GM12878 (cell line): ENCODE measurements around the gene RAB22A. TPM values are rescaled to one million over a fixed set of nuclear protein-coding genes. Genes with fewer than 3 reads are reported as not detected.
A peak's percentile ranks its signal among the peaks of the same experiment; 100 is the strongest.

Experiments used
- ATAC-seq: fragments of 200-7000 bp; cut with Tn5 transposase; 3 replicates; pipeline ENCODE4 v1.9.1; 2020; ENCODE audit warnings: mild to moderate bottlenecking, moderate library complexity
- BruUV-seq: library from RNA; stranded (reverse); fragments of 400-500 nt; replicated peaks from 2 replicates; lab custom pipeline; 2021; lab: Mats Ljungman, UMichigan
- CTCF ChIA-PET: fragments of 300-600 bp; sonication (Branson Sonifier 250); formaldehyde crosslinking; extraction: SDS; loops from one replicate; lab custom pipeline; 2021; ENCODE audit warnings: inconsistent platforms; lab: Yijun Ruan, JAX
- POLR2A ChIA-PET: fragments of 350-600 bp; formaldehyde crosslinking; extraction: SDS; loops from one replicate; lab custom pipeline; 2021; ENCODE audit warnings: inconsistent platforms; lab: Charles Lee
- RAD21 ChIA-PET: fragments of 300-600 bp; sonication (Branson Sonifier 250); formaldehyde crosslinking; loops from one replicate; lab custom pipeline; 2023; ENCODE audit warnings: antibody characterized with exemption; ENCODE audit not compliant: unreplicated experiment; lab: Charles Lee
- SMC1A ChIA-PET: fragments of 300-600 bp; sonication (Branson Sonifier 250); formaldehyde crosslinking; loops from one replicate; lab custom pipeline; 2023; ENCODE audit not compliant: unreplicated experiment, uncharacterized antibody; lab: Charles Lee
- DNase-seq: peaks from one replicate; pipeline ENCODE4 v3.0.0-alpha.2; 2011; ENCODE audit warnings: low read depth, low spot score
- FAIRE-seq: peaks from 3 replicates; lab custom pipeline; 2011; peaks lifted over from hg19 to GRCh38; lab: Jason Lieb, UNC
- H2AFZ ChIP-seq: 2 replicates; pipeline ENCODE4 v1.6.0; 2011; ENCODE audit warnings: low read depth, low read length, control low read depth; ENCODE audit not compliant: control insufficient read depth
- H3K27ac ChIP-seq: 2 replicates; pipeline ENCODE4 v1.5.1; 2011; ENCODE audit warnings: control low read depth; ENCODE audit not compliant: control insufficient read depth, insufficient read depth
- H3K27me3 ChIP-seq, 2 experiments: replicated peaks in 1 of 2; 2 replicates each; pipeline versions ENCODE4 v1.6.0 to v1.6.1; 2011; ENCODE audit warnings: low read length in 1 of 2; ENCODE audit not compliant: control insufficient read depth in 2 of 2, insufficient read depth in 2 of 2
- H3K36me3 ChIP-seq, 2 experiments: 2 replicates each; pipeline ENCODE4 v1.5.1; 2011; ENCODE audit warnings: low read length in 1 of 2; ENCODE audit not compliant: control insufficient read depth in 2 of 2, insufficient read depth in 2 of 2
- H3K4me1 ChIP-seq: 2 replicates; pipeline ENCODE4 v1.6.1; 2011; ENCODE audit warnings: mild to moderate bottlenecking, low read length, moderate library complexity, mixed read lengths; ENCODE audit not compliant: control insufficient read depth, insufficient read depth
- H3K4me2 ChIP-seq: 2 replicates; pipeline ENCODE4 v1.6.0; 2011; ENCODE audit warnings: control low read depth; ENCODE audit not compliant: control insufficient read depth, insufficient read depth
- H3K4me3 ChIP-seq: fragments of 200-600 bp; sonication (generic); 2 replicates; pipeline ENCODE4 v1.5.1; 2016
- H3K79me2 ChIP-seq: 2 replicates; pipeline ENCODE4 v1.6.0; 2011; ENCODE audit warnings: low read length; ENCODE audit not compliant: control insufficient read depth, insufficient read depth
- H3K9ac ChIP-seq: 2 replicates; pipeline ENCODE4 v1.8.0; 2011; ENCODE audit warnings: low read length, control low read depth, mixed read lengths; ENCODE audit not compliant: control insufficient read depth, insufficient read depth
- H3K9me3 ChIP-seq: replicated peaks from 3 replicates; pipeline ENCODE4 v1.5.1; 2011; ENCODE audit warnings: mild to moderate bottlenecking, low read length; ENCODE audit not compliant: control insufficient read depth, insufficient read depth
- H4K20me1 ChIP-seq: 2 replicates; pipeline ENCODE4 v1.6.0; 2011; ENCODE audit not compliant: control insufficient read depth, insufficient read depth
- IRF4 ChIP-seq: IDR thresholded peaks from 2 replicates; pipeline ENCODE4 v1.6.1; 2011; ENCODE audit warnings: low read depth, low read length
- ZBTB40 ChIP-seq: fragments of 450-650 bp; IDR thresholded peaks from 2 replicates; pipeline ENCODE4 v1.6.1; 2016; ENCODE audit warnings: mild to moderate bottlenecking, moderate library complexity, borderline replicate concordance
- ZNF384 ChIP-seq: IDR thresholded peaks from 2 replicates; pipeline ENCODE4 v1.6.1; 2012; ENCODE audit warnings: low read depth, mild to moderate bottlenecking, low read length, improper control_type of control experiment, borderline replicate concordance
- WGBS: methylation state at CpG from one replicate; pipeline ENCODE4 v1.1.6; 2016; ENCODE audit warnings: low lambda C conversion rate; ENCODE audit not compliant: insufficient replicate concordance, insufficient coverage; ENCODE audit errors: missing lambda C conversion rate; 5-methylcytosine and 5-hydroxymethylcytosine counted together
- in situ Hi-C: fragments of 300-500 bp; cut with MboI; formaldehyde crosslinking; loops from 9 replicates; pipeline ENCODE4 v1.14.3; 2018; ENCODE audit warnings: mixed read lengths
- intact Hi-C: fragments of 100-400 bp; cut with micrococcal nuclease; formaldehyde crosslinking; loops from one replicate; pipeline ENCODE4 v1.14.2; 2022; ENCODE audit not compliant: unreplicated experiment
- polyA plus RNA-seq, 11 experiments: library from polyadenylated mRNA; depleted of rRNA in 4 of 11; unstranded in 6 of 11; stranded (reverse) in 5 of 11; fragments of >200 nt; fragmentation: Nextera tagmentation in 4 of 11; fragmentation: Illumina TruSeq in 1 of 11; extraction: Ambion mirVana in 4 of 11; extraction: Trizol in 1 of 11; gene quantifications; 1 replicate in 1 of 11; 2 replicates in 10 of 11; pipeline versions ENCODE4 v1.2.1 to v1.2.3, GENCODE V29; 2011 to 2016; ENCODE audit warnings: inconsistent platforms in 2 of 11, missing spikeins in 2 of 11, low read depth in 1 of 11
- total RNA-seq, 4 experiments: library from RNA; depleted of rRNA in 3 of 4; stranded (reverse); fragments of >200 nt in 3 of 4; fragmentation: Illumina TruSeq in 1 of 4; extraction: Trizol in 1 of 4; gene quantifications; 2 replicates each; pipeline versions ENCODE4 v1.2.1 to v1.2.3, GENCODE V29; 2013 to 2021

Gene RAB22A
- total and polyA plus RNA-seq, 10 of the 15 experiments (the other 5 are each of a cell fraction or from before 2014, with no cell fraction given), result 2.7 to 12.0 (median 10.0) TPM

- no peak overlapping the region for H3K4me3 ChIP-seq
- peak; percentile 51; the same call in 1 of the 2 replicates for TF ChIP-seq ZNF384
- no peak for TF ChIP-seq IRF4
- TF ChIP-seq ZBTB40, result peak; percentile 29; the same call in 1 of the 2 replicates
- TF ChIP-seq, all 136 proteins: peak for 2
- Histone ChIP-seq H3K4me2 (no peak overlapping the region), H3K27me3 (no peaks in the 10 kb centered on the region), H4K20me1 (no peaks in the 10 kb centered on the region; the same call in none of the 2 replicates), H3K79me2 (peaks cover 94% of the 10 kb centered on the region), H2AFZ (no peak overlapping the region), H3K9me3 (no peaks in the 10 kb centered on the region), H3K4me1 (peaks cover 40% of the 10 kb centered on the region), H3K27ac (peak overlapping the region; percentile 64; the same call in 1 of the 2 replicates), H3K9ac (no peak overlapping the region), H3K36me3 (no peaks in the 10 kb centered on the region; a peak in 2 of 4 replicates)
- ChIA-PET POLR2A (interaction anchor here (0.8 to 1.5 kb wide), 3 partner anchors 12 to 19 kb away, joined by 3 to 5 read pairs (median 3); no protein-coding TSS in a partner anchor), SMC1A (interaction anchor here (0.6 to 2.1 kb wide), 9 partner anchors 9 to 172 kb away, joined by 3 to 8 read pairs (median 4); no protein-coding TSS in a partner anchor), RAD21 (interaction anchor here (0.6 to 1.9 kb wide), 2 partner anchors 12 to 18 kb away, joined by 3 to 9 read pairs; partner anchors contain the start of gene VAPB), CTCF (interaction anchor here (0.6 to 0.9 kb wide), 3 partner anchors 40 to 57 kb away, joined by 3 to 6 read pairs (median 3); no protein-coding TSS in a partner anchor)
- intact Hi-C loops (no loop called here), in situ Hi-C loops (no loop called here)
- no peak for FAIRE-seq
- BruUV-seq, result no TSS peak
- 22% methylated on average over 4 of the region's 4 CpGs for WGBS
- DNase-seq, result no peak
- ATAC-seq, result no peak
Measured at GRCh38 chr20:58407201-58407873, 97.8 kb downstream of the RAB22A start.
